ENCODE measurements around the gene CHID1. TPM values are rescaled to one million over a fixed set of nuclear protein-coding genes. Genes with fewer than 3 reads are reported as not detected.

Gene CHID1
- polyA plus RNA-seq, 1 experiment, result 95.5 TPM

DNA sequence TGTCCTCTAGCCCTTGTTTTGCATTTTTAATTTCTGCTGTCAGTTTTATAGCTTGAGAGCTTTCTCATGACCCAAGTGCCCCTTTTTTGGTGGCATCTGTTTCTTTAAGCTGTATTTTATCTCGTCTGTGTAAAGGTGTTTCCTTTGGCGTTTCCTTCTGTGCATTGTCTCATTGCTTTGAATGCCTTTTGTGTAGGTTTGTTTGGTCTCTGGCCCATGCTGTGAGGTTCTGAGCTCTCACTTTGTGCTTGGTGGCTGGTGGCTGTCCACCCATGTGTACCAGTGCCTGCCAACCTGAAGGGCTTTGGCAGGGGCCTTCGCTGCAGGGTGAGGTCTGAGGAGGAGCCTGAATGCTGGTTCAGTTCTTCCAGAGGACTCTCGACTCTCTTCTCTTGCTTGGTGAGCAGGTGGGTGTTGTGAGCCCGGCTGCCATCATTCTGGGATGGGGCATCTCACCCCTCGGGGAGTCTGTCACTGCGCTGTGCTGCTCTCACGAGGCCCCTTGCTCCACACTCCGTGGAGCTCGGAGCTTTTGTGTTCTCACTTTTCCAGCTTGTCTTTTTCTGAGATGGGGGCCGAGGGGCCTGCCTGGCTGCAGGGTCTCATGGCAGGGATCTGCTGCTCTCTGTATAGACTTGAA lies 30.0 kb upstream of the CHID1 start:
- no peak for TF ChIP-seq CTCF (IDR thresholded peaks at IDR 0.05; ENCODE audit: low read depth, low read length)
- POLR2A ChIA-PET, result no interaction called here
- Histone ChIP-seq H3K27me3 (ENCODE audit: control insufficient read depth, insufficient read depth, low read length) (no peaks in the 10 kb centered on the region), H3K4me3 (ENCODE audit: low read depth, low read length) (no peak overlapping the region), H3K9me3 (ENCODE audit: control insufficient read depth, insufficient read depth, low read length) (no peaks in the 10 kb centered on the region), H3K27ac (ENCODE audit: low read depth, low read length) (no peak overlapping the region)
- no peak for DNase-seq (ENCODE audit: low read depth, low spot score)
- CTCF ChIA-PET, result interaction anchor here (1.5 kb wide), 1 partner anchor 16 kb away, joined by 5 read pairs; no protein-coding TSS in a partner anchor

- no peaks in the 10 kb centered on the region for H3K9me3 ChIP-seq (ENCODE audit: control insufficient read depth, insufficient read depth, low read length)
- no peak for DNase-seq (ENCODE audit: low read depth, low spot score)
- no peak overlapping the region for H3K27ac ChIP-seq (ENCODE audit: low read depth, low read length)
- CTCF ChIA-PET, result no interaction called here
- POLR2A ChIA-PET, result interaction anchor here (0.7 kb wide), 1 partner anchor 26 kb away, joined by 4 read pairs; no protein-coding TSS in a partner anchor
- no peak overlapping the region for H3K4me3 ChIP-seq (ENCODE audit: low read depth, low read length)
- H3K27me3 ChIP-seq (ENCODE audit: control insufficient read depth, insufficient read depth, low read length), result no peaks in the 10 kb centered on the region
- TF ChIP-seq CTCF (IDR thresholded peaks at IDR 0.05; ENCODE audit: low read depth, low read length), result no peak
Measured at GRCh38 chr11:937841-938261, 27.2 kb upstream of the CHID1 start.

- Histone ChIP-seq H3K9me3 (ENCODE audit: control insufficient read depth, insufficient read depth, low read length) (no peaks in the 10 kb centered on the region), H3K27me3 (ENCODE audit: control insufficient read depth, insufficient read depth, low read length) (no peaks in the 10 kb centered on the region), H3K27ac (ENCODE audit: low read depth, low read length) (no peak overlapping the region), H3K4me3 (ENCODE audit: low read depth, low read length) (no peak overlapping the region)
- DNase-seq (ENCODE audit: low read depth, low spot score), result no peak
- CTCF ChIA-PET, result no interaction called here
- POLR2A ChIA-PET, result no interaction called here
- TF ChIP-seq CTCF (IDR thresholded peaks at IDR 0.05; ENCODE audit: low read depth, low read length), result no peak
Measured at GRCh38 chr11:936199-936598, 25.6 kb upstream of the CHID1 start.

DNA sequence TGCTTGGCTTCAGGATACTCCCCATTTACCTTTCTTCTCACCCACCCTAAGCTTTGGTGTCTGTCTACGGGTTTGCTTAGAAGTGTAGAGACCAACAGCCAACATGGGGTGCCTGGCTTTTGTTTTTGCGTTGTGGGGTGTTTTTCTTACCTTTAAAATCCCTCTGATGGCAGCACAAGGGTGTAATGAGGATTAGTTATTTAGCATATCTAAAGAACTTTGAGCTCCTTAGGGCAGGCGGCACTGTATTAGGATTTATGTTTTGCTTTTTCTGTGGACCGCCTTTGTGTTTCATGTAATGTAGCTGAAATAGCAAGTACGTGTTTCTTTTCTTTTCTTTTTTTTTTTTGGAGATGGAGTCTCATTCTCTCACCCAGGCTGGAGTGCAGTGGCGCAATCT lies 23.9 kb upstream of the CHID1 start:
- Histone ChIP-seq H3K27me3 (ENCODE audit: control insufficient read depth, insufficient read depth, low read length) (no peaks in the 10 kb centered on the region), H3K9me3 (ENCODE audit: control insufficient read depth, insufficient read depth, low read length) (no peaks in the 10 kb centered on the region), H3K27ac (ENCODE audit: low read depth, low read length) (no peak overlapping the region), H3K4me3 (ENCODE audit: low read depth, low read length) (no peak overlapping the region)
- no peak for DNase-seq (ENCODE audit: low read depth, low spot score)
- ChIA-PET POLR2A (no interaction called here), CTCF (interaction anchor here (0.8 kb wide), 1 partner anchor 10 kb away, joined by 5 read pairs; no protein-coding TSS in a partner anchor)
- TF ChIP-seq CTCF (IDR thresholded peaks at IDR 0.05; ENCODE audit: low read depth, low read length), result no peak

DNA sequence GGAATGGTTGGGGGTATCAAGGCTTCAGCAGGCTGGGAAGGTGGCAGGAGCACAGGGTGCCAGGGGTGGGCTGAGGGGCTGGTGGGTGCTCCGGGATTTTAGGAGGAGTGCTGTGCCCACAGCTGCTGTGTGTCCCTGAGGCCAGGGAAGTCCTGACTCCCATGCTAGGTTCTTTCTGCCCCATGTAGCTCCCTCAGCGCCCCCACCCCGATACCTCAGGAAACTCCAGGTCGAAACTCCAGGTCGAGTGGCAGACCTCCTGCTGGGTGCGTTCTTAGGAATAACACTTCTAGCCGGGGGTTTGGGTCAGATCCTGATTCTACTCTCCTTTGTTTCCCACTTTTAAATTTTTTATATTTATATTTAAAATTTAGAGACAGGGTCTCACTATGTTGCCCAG lies 23.3 kb upstream of the CHID1 start:
- ChIA-PET POLR2A (no interaction called here), CTCF (interaction anchor here (0.7 kb wide), 1 partner anchor 9 kb away, joined by 3 read pairs; no protein-coding TSS in a partner anchor)
- Histone ChIP-seq H3K4me3 (ENCODE audit: low read depth, low read length) (no peak overlapping the region), H3K27me3 (ENCODE audit: control insufficient read depth, insufficient read depth, low read length) (no peaks in the 10 kb centered on the region), H3K9me3 (ENCODE audit: control insufficient read depth, insufficient read depth, low read length) (no peaks in the 10 kb centered on the region), H3K27ac (ENCODE audit: low read depth, low read length) (no peak overlapping the region)
- no peak for TF ChIP-seq CTCF (IDR thresholded peaks at IDR 0.05; ENCODE audit: low read depth, low read length)
- no peak for DNase-seq (ENCODE audit: low read depth, low spot score)
